ENCODE results near the gene GJD3. TPM values are rescaled to one million over a fixed set of nuclear protein-coding genes. Genes with fewer than 3 reads are reported as not detected.

Gene GJD3
- total and polyA plus RNA-seq, 12 donors, result 0.44 to 8.7 (median 1.9) TPM; not detected in 3

DNA sequence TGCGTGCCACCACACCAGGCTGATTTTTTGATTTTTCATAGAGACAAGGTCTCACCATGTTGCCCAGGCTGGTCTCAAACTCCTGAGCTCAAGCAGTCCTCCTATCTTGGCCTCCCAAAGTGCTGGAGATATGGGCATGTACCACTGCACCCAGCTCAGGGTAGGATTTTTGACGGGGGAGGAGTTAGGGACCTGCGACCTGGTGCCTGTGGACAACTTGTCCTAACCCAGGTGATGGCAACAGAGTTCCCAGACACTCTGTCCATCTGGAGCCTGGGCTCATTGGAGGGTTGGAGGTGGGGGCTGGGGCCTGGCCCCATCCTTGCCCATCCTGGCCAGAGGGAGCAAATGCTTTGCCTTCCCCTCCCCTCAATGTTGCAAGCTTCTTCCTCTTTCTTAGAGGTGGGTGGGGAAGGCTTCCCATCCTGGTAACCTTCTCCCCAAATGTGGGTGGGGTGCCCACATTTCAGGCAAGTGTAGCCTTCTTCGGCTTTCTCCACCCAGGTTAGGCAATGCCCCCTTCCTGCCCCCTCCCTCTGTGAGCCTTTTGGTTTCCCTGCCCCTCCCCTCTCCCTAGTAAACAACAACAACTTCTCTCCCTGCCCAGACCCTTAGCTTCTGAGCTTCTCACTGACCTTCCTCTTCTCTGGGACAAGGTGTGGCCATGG is 30.6 kb downstream of the GJD3 start:
- H3K27me3 ChIP-seq, result no peaks in the 10 kb centered on the region
- no peak for DNase-seq
- peaks cover 52 to 88% of the 10 kb centered on the region in 2 donors for H3K4me1 ChIP-seq (replicated peaks in 1 of 2)
- H3K9me3 ChIP-seq (replicated peaks in 1 of 3), result no peaks in the 10 kb centered on the region
- peaks cover 0 to 8% of the 10 kb centered on the region in 2 donors for H3K36me3 ChIP-seq (replicated peaks in 1 of 2)
- peak overlapping the region in 2 of 5 donors; percentile 75 to 91 for H3K27ac ChIP-seq
- no peak overlapping the region for H3K4me3 ChIP-seq
- TF ChIP-seq, protein P1, sequence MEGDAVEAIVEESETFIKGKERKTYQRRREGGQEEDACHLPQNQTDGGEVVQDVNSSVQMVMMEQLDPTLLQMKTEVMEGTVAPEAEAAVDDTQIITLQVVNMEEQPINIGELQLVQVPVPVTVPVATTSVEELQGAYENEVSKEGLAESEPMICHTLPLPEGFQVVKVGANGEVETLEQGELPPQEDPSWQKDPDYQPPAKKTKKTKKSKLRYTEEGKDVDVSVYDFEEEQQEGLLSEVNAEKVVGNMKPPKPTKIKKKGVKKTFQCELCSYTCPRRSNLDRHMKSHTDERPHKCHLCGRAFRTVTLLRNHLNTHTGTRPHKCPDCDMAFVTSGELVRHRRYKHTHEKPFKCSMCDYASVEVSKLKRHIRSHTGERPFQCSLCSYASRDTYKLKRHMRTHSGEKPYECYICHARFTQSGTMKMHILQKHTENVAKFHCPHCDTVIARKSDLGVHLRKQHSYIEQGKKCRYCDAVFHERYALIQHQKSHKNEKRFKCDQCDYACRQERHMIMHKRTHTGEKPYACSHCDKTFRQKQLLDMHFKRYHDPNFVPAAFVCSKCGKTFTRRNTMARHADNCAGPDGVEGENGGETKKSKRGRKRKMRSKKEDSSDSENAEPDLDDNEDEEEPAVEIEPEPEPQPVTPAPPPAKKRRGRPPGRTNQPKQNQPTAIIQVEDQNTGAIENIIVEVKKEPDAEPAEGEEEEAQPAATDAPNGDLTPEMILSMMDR (IDR thresholded peaks at IDR 0.05), result no peak
- no peak for TF ChIP-seq POLR2A (IDR thresholded peaks at IDR 0.05)
- intact Hi-C loops (cut with DNase I), result no loop called here
- WGBS, 4 donors, result 74 to 83% (median 79%) methylated on average over 3 to 4 of the region's 4 CpGs

DNA sequence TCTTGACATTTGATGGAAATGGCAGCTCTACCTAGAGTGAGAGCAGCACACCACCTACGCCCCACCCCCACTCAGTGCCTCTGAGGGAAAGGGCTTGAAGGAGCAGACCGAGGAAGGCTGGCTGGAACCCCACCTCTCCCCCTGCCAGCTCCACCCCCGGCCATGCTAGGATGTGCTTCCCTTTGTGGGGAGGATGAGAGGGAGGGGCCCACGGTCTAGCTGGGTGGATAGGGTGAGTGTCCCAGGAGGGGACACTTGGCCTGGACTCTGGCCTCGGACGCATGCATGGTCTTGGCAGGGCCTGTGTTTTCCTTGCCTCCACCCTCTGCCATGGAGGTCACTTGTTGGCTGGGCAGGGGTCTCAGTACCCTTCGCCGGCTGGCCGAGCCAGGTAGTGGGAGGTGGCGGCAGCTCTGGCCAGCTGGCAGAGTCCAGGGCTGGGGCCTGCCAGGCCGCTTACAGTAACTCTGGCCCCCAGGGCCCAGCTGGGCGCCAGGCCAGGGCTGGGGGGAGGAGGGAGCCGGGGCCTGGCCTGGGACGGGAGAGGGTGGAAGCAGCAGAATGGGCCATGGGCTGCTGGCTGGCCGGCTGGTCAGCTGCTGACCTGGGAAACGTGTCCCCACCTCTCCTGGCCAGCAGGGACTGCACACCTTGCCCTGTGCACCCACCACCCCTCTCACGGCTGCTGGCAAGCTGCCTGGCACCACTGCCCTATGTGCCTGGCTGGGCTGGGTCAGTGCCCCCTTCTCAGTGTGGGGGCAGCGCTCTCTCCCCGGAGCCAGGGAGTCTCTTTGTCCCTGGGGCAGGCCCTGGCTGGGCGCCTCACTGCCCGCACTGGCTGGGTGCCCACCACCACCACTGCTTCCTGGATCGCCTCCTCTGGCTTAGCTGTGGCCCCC is 32.5 kb downstream of the GJD3 start:
- DNase-seq, result peak; percentile 88 to 94 (median 91)
- intact Hi-C loops (cut with DNase I), result no loop called here
- no peaks in the 10 kb centered on the region for H3K27me3 ChIP-seq
- 8 to 22% (median 11%) methylated on average over 9 to 22 of the region's 22 CpGs for WGBS, 4 donors
- H3K27ac ChIP-seq, result peak overlapping the region; percentile 72 to 94 (median 80)
- peaks cover 69 to 91% of the 10 kb centered on the region in 2 donors for H3K4me1 ChIP-seq (replicated peaks in 1 of 2)
- H3K4me3 ChIP-seq, result no peak overlapping the region
- TF ChIP-seq, protein P1 (IDR thresholded peaks at IDR 0.05), result peak in 5 of 6 experiments; percentile 7 to 26 (median 23)
- TF ChIP-seq POLR2A (IDR thresholded peaks at IDR 0.05), result peak in 1 of 2 donors; percentile 46
- no peaks in the 10 kb centered on the region for H3K9me3 ChIP-seq (replicated peaks in 1 of 3)
- peaks cover 0 to 8% of the 10 kb centered on the region in 2 donors for H3K36me3 ChIP-seq (replicated peaks in 1 of 2)

DNA sequence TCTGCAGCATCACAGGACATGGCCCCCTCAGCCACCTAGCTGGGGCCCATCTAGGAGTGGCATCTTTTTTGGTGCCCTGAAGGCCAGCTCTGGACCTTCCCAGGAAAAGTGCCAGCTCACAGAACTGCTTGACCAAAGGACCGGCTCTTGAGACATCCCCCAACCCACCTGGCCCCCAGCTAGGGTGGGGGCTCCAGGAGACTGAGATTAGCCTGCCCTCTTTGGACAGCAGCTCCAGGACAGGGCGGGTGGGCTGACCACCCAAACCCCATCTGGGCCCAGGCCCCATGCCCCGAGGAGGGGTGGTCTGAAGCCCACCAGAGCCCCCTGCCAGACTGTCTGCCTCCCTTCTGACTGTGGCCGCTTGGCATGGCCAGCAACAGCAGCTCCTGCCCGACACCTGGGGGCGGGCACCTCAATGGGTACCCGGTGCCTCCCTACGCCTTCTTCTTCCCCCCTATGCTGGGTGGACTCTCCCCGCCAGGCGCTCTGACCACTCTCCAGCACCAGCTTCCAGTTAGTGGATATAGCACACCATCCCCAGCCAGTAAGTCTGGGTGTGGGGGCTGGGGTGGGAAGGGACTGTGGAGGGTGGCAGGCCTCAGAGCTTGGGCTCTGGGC is 33.6 kb downstream of the GJD3 start:
- DNase-seq, result no peak
- Histone ChIP-seq H3K27ac (peak overlapping the region in 4 of 5 donors; percentile 12 to 94 (median 82)), H3K36me3 (replicated peaks in 1 of 2) (peaks cover 0 to 8% of the 10 kb centered on the region in 2 donors), H3K4me1 (replicated peaks in 1 of 2) (peaks cover 77 to 96% of the 10 kb centered on the region in 2 donors), H3K4me3 (no peak overlapping the region), H3K27me3 (no peaks in the 10 kb centered on the region), H3K9me3 (replicated peaks in 1 of 3) (no peaks in the 10 kb centered on the region)
- TF ChIP-seq, protein P1 (IDR thresholded peaks at IDR 0.05), result no peak
- TF ChIP-seq POLR2A (IDR thresholded peaks at IDR 0.05), result no peak
- intact Hi-C loops (cut with DNase I), result no loop called here
- WGBS, 4 donors, result 87 to 95% (median 88%) methylated on average over 6 to 10 of the region's 10 CpGs
